HG03342 (cell line): Measurements from ENCODE around the gene SLFN14.
"Not testable (repeated sequence)": the region's sequence is repeated elsewhere in the genome, so short reads cannot be mapped to it uniquely, and the experiment has no call there.

Source experiments
- ATAC-seq: cut with Tn5 transposase; IDR thresholded peaks from one replicate; pipeline ENCODE4 v1.9.1; 2021; ENCODE audit warnings: mild to moderate bottlenecking, moderate library complexity; ENCODE audit not compliant: unreplicated experiment

The SLFN14 gene

DNA sequence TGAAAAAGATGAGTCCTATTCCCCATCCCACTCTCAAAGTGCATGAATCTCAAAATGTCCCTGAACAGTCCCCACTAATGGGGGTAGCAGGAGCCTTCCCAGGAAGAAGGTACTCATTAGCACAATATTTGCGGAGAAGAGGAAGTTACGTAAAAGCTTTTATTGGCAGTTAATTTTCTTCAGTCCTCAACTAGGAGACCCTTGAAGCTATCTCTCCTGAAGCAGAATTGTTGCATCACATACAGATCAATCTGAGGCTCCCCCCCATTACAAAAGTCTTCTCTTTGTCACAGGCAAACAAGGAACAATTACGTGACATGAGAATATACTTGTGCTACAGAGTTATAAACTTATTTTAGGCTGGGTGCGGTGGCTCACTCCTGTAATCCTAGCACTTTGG lies 37.3 kb downstream of the SLFN14 start:
- no peak for ATAC-seq

DNA sequence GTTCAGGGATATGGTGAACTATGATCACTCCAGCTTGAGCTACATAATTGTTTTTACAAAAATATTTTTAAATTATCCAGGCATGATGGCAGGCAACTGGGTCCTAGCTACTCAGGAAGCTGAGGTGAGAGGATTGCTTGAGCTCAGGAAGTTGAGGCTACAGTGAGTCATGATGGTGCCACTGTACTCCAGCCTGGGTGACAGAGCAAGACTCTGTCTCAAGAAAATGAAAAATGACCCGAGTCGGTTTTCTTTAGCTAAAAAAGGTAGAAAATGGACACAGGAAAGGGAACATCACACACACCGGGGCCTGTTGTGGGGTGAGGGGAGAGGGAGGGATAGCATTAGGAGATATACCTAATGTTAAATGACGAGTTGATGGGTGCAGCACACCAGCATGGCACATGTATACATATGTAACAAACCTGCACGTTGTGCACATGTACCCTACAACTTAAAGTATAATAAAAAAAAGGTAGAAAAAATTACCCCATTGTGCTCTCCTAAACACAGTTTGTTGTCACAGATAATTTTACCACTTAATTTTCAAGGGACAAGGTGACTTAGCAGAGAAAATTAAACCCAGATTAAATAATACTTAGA lies 38.9 kb downstream of the SLFN14 start:
- not testable (repeated sequence) for ATAC-seq

DNA sequence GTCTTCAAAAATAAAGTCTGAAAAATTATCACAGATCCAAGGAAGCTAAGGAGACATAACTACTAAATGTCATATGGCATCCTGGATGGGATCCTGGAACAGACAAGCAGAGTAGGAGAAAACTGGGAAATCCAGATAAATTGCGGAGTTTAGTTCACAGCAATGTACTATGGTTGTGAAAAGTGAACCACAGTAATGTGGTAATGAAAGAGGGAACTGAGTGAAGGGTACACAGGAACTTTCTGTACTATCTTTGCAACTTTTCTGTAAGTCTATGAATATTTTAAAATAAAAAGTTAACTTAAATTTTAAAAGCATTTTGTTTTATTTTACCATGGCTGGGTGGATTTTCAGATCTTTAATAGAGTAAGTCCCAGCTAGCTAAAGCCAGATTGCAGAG lies 39.5 kb downstream of the SLFN14 start:
- no peak for ATAC-seq

DNA sequence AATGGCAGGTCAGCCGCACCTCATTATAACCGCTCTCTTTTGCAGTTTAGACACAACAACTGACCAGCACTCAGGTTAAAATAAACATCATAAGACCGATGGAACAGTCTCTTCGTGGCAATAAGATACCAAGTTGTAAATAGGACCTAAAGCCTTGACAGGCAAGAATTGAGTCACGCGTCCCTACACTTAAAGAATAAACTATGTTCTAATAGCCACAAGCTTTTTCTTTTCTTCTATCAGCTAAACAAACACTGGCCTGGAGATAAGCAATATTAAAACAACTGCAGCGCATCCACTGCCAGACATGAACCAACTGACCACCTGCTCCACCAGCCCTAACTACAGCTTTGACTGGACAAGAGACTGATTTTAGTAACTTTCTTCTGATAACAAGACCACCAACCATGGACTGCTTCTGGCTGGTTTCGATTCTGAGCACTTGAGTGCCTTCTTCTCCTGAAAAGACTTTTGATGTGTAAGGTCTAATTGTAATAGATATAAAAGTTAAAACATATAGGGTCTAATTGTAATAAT lies 40.6 kb downstream of the SLFN14 start:
- ATAC-seq: no peak

DNA sequence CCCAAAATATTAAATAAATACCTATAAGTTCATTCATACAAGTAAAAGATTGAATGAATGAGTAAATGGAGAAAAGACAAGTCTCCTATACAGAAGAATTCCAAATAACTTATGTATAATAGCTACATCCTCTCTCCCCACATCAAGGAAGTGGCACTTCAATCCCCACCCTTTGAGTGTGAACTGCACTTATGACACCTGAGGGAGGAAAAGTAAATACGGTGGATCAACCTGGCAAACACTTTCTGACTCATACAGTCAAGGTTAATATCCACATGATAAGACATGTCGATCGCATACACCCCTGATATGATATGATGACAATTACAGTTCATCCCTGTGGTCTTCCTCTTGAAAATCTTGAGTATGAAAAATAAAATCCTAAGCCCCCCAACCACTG lies 41.2 kb downstream of the SLFN14 start:
- ATAC-seq: no peak

DNA sequence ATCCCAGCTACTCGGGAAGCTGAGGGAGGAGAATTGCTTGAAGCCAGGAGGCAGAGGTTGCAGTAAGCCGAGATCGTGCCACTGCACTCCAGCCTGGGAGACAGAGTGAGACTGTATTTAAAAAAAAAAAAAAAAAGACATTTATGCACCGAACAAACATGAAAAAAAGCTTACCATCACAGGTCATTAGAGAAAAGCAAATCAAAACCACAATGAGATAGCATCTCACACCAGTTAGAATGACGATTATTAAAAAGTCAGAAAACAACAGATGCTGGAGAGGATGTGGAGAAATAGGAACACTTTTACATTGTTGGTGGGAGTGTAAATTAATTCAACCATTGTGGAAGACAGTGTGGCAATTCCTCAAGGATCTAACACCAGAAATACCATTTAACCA lies 42.2 kb downstream of the SLFN14 start:
- not testable (repeated sequence) for ATAC-seq

DNA sequence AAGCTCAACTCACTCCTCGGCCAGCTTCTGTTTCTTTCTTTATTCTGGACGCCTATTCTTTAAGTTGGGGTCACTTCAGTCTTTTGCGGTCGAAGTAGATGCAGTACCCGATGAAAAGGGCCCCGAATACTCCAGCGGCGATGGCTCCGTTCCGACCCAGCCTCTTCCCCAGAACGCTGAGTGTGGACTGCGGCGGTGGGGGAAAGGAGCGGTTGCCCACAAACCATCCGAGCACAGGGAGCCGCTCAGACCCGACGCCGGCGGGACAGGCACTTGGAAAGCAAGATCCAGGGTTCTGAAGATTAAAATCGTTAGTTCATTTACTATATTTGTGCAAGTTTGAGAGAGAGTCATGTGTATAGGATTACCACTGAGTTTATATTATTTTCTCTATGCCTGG lies 45.6 kb downstream of the SLFN14 start:
- ATAC-seq: no peak

DNA sequence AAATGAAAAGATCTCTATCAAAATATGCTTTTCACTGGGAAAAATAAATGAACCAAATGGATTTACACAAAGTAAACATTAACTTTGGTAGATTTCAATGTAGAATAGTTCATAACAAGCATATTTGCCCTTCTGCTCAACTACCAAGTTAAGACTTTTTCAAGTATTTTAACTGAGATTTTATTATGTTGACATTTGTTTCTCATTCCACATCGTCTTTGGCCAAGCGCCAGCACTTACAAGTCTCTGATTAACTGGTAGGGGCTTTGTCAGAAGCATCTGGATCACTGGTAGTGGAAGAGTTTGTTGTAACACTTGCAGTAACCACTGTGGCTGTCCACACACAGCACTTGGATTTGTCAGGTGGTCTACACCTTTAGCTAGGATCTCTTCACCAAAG lies 46.1 kb downstream of the SLFN14 start:
- ATAC-seq: no peak
